B cell (primary cell): Measurements from ENCODE around the gene TMEM255B.

Source experiments
- CTCF ChIP-seq: fragments of 200-600 bp; IDR thresholded peaks from one replicate; pipeline ENCODE4 v1.8.0; 2022; ENCODE audit warnings: antibody characterized with exemption, mild to moderate bottlenecking
- EZH2 ChIP-seq: IDR thresholded peaks from 2 replicates; pipeline ENCODE4 v1.6.1; 2012; ENCODE audit warnings: borderline replicate concordance, low read depth, mild to moderate bottlenecking, moderate library complexity, low read length; ENCODE audit not compliant: insufficient read depth, poor library complexity, severe bottlenecking

- no peak for TF ChIP-seq CTCF
- TF ChIP-seq EZH2 = no peak
These were observed 103.3 kb downstream of the TMEM255B start for GRCh38 chr13:113862191-113862930.
